ENCODE measurements around the gene MYBPHL.

Gene MYBPHL

GRCh38 chr1:109243860-109244552, 62.8 kb downstream of the MYBPHL start:
- FAIRE-seq, result no peak
- DNase-seq (ENCODE audit: insufficient read length), result no peak
- TF ChIP-seq POLR2AphosphoS5 (IDR thresholded peaks at IDR 0.05; ENCODE audit: low read depth, low read length) (no peak), TAF1 (IDR thresholded peaks at IDR 0.05; ENCODE audit: borderline replicate concordance, low read depth, low read length) (no peak), POLR2A (IDR thresholded peaks at IDR 0.05; ENCODE audit: low read depth, low read length) (no peak)

DNA sequence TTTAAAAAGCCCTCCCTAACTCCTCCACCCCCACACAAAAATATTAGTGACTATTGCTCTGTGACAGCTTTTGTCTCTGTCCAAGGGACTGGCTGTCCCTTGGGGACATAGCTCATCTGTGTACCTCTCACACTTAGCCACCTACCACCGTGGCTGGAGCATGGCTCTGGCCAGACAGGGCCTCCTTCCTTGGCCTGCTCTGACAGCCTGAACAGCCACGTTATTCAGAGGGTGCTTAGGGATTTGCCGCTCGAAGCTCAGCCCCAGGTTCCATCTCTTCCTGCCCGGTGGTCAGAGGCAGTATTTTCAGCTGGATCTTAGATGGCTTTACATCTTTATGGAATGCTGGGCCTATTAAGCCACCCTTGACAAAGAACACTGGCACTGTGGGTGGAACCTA, 63.6 kb downstream of the MYBPHL start:
- DNase-seq (ENCODE audit: insufficient read length), result no peak
- TF ChIP-seq POLR2A (IDR thresholded peaks at IDR 0.05; ENCODE audit: low read depth, low read length) (no peak), TAF1 (IDR thresholded peaks at IDR 0.05; ENCODE audit: borderline replicate concordance, low read depth, low read length) (no peak), POLR2AphosphoS5 (IDR thresholded peaks at IDR 0.05; ENCODE audit: low read depth, low read length) (no peak)
- no peak for FAIRE-seq

DNA sequence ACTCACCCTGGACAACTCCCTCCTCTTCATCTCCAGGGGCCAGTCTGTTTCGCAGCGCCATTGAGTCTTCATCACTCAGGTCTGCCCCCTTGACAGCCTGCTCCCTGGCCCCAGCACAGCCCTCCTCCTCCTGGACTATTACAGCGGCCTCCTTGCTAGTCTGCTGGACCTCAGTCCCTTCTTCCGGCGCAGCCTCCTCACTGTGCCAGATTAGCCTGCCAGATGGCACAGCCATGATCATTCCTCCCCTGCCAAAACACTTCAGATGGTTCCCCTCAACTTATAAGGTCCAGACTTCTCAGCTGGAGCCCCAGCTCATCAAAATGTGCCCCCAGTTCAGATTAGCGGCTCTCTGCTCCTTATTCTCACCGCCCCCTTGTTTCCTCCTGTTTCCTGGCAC, 64.4 kb downstream of the MYBPHL start:
- FAIRE-seq, result no peak

More for the DNA sequence above, 64.4 kb downstream of the MYBPHL start:
- DNase-seq (ENCODE audit: insufficient read length), result no peak
- TF ChIP-seq TAF1 (IDR thresholded peaks at IDR 0.05; ENCODE audit: borderline replicate concordance, low read depth, low read length), result no peak
- no peak for TF ChIP-seq POLR2AphosphoS5 (IDR thresholded peaks at IDR 0.05; ENCODE audit: low read depth, low read length)

Data from GM12892 (cell line).